Measurements from ENCODE around the gene OR7G2.

- TF ChIP-seq CTCF (IDR thresholded peaks at IDR 0.05) (no peak), POLR2AphosphoS5 (IDR thresholded peaks at IDR 0.05) (no peak), POLR2A (IDR thresholded peaks at IDR 0.05) (no peak)
Observed at GRCh38 chr19:9052894-9053293, 54.4 kb downstream of the OR7G2 start.

All from upper lobe of left lung (tissue), 4 donors.